Fibroblast of skin of scalp (primary cell): ENCODE measurements around the gene SH2D3C.
A peak's percentile ranks its signal among the peaks of the same experiment; 100 is the strongest.

Experiments used
- DNase-seq: peaks from one replicate; pipeline ENCODE4 v3.0.0-alpha.2; 2013

SH2D3C gene

GRCh38 chr9:127694890-127695720, 83.4 kb downstream of the SH2D3C start:
- DNase-seq = peak; percentile 50

GRCh38 chr9:127693697-127694096, 84.8 kb downstream of the SH2D3C start:
- DNase-seq = no peak

GRCh38 chr9:127693143-127693542, 85.3 kb downstream of the SH2D3C start:
- no peak for DNase-seq

- no peak for DNase-seq
These were observed 86.4 kb downstream of the SH2D3C start for GRCh38 chr9:127692071-127692470.

GRCh38 chr9:127690735-127691134, 87.7 kb downstream of the SH2D3C start:
- DNase-seq = no peak

GRCh38 chr9:127689329-127690000, 89.0 kb downstream of the SH2D3C start:
- no peak for DNase-seq
